Neural cell (in vitro differentiated cells): ENCODE data around the gene MSMP. TPM values are rescaled to one million over a fixed set of nuclear protein-coding genes. Genes with fewer than 3 reads are reported as not detected.

Experiments used
- H2AFZ ChIP-seq: fragments of 200-600, 300-800 bp; sonication (generic), shearing (Covaris generic); 2 replicates; pipeline ENCODE4 v1.6.0; 2014; ENCODE audit warnings: low read depth, mild to moderate bottlenecking, antibody characterized with exemption, low read length, moderate library complexity
- H3F3A ChIP-seq: fragments of 200-600 bp; shearing (Covaris generic); 2 replicates; pipeline ENCODE4 v1.6.1; 2016; ENCODE audit warnings: mild to moderate bottlenecking, moderate library complexity, mixed read lengths, antibody characterized with exemption, low read length; ENCODE audit not compliant: insufficient read depth, poor library complexity, severe bottlenecking
- H3K27ac ChIP-seq: fragments of 200-600, 300-800 bp; sonication (generic), shearing (Covaris generic); 2 replicates; pipeline ENCODE4 v1.5.1; 2014; ENCODE audit warnings: mild to moderate bottlenecking, low read length, moderate library complexity
- H3K27me3 ChIP-seq: fragments of 300-800, 200-600 bp; sonication (generic), shearing (Covaris generic); 2 replicates; pipeline ENCODE4 v1.6.0; 2014; ENCODE audit warnings: mild to moderate bottlenecking, low read depth, low read length, moderate library complexity; ENCODE audit not compliant: insufficient read depth
- H3K36me3 ChIP-seq: fragments of 300-800, 200-600 bp; sonication (generic), shearing (Covaris generic); 2 replicates; pipeline ENCODE4 v1.5.1; 2014; ENCODE audit warnings: mild to moderate bottlenecking, antibody characterized with exemption, low read length, moderate library complexity; ENCODE audit not compliant: insufficient read depth
- H3K4me2 ChIP-seq: fragments of 300-800, 200-600 bp; sonication (generic), shearing (Covaris generic); 2 replicates; pipeline ENCODE4 v1.6.0; 2014; ENCODE audit warnings: mild to moderate bottlenecking, low read length
- H3K4me3 ChIP-seq: fragments of 300-800, 200-600 bp; sonication (generic), shearing (Covaris generic); 2 replicates; pipeline ENCODE4 v1.5.1; 2014; ENCODE audit warnings: mild to moderate bottlenecking, low read length, moderate library complexity
- H3K79me2 ChIP-seq: fragments of 200-600 bp; shearing (Covaris generic); replicated peaks from 2 replicates; pipeline ENCODE4 v1.6.0; 2014; ENCODE audit warnings: mild to moderate bottlenecking, low read length, moderate library complexity; ENCODE audit not compliant: insufficient read depth
- H3K9ac ChIP-seq: fragments of 300-800, 200-600 bp; sonication (generic), shearing (Covaris generic); 2 replicates; pipeline ENCODE4 v1.6.1; 2016; ENCODE audit warnings: mild to moderate bottlenecking, low read length, mixed read lengths
- H3K9me2 ChIP-seq: fragments of 200-600 bp; shearing (Covaris generic); 2 replicates; pipeline ENCODE4 v1.6.1; 2016; ENCODE audit warnings: mild to moderate bottlenecking, low read length, mixed read lengths; ENCODE audit not compliant: insufficient read depth
- H3K9me3 ChIP-seq: fragments of 200-600, 300-800 bp; sonication (generic), shearing (Covaris generic); 2 replicates; pipeline ENCODE4 v1.6.1; 2016; ENCODE audit warnings: mild to moderate bottlenecking, mixed run types, low read length, moderate library complexity, mixed read lengths
- H4K20me1 ChIP-seq: fragments of 200-600 bp; shearing (Covaris generic); 2 replicates; pipeline ENCODE4 v1.6.1; 2016; ENCODE audit warnings: mild to moderate bottlenecking, mixed run types; ENCODE audit not compliant: insufficient read depth
- CTCF ChIP-seq: fragments of 450-650 bp; IDR thresholded peaks from 2 replicates; pipeline ENCODE4 v1.5.1; 2014; ENCODE audit warnings: antibody characterized with exemption, mild to moderate bottlenecking, moderate library complexity; ENCODE audit not compliant: poor library complexity, severe bottlenecking
- EP300 ChIP-seq: fragments of 450-650 bp; conservative IDR thresholded peaks from 2 replicates; pipeline ENCODE4 v1.6.1; 2014; ENCODE audit warnings: antibody characterized with exemption, mild to moderate bottlenecking, moderate library complexity; ENCODE audit not compliant: poor library complexity, severe bottlenecking
- EZH2 ChIP-seq: fragments of 200-600, 300-800 bp; shearing (Covaris generic), sonication (generic); IDR thresholded peaks from 2 replicates; pipeline ENCODE4 v1.6.1; 2014; ENCODE audit warnings: antibody characterized with exemption, low read length, borderline replicate concordance, mild to moderate bottlenecking; ENCODE audit not compliant: insufficient read depth, poor library complexity, severe bottlenecking
- MXI1 ChIP-seq: fragments of 450-650 bp; conservative IDR thresholded peaks from 2 replicates; pipeline ENCODE4 v1.6.1; 2014; ENCODE audit warnings: antibody characterized with exemption, mild to moderate bottlenecking; ENCODE audit not compliant: poor library complexity, severe bottlenecking
- POLR2AphosphoS5 ChIP-seq: IDR thresholded peaks from 2 replicates; pipeline ENCODE4 v1.6.1; 2012
- RAD21 ChIP-seq: fragments of 450-650 bp; conservative IDR thresholded peaks from 2 replicates; pipeline ENCODE4 v1.6.1; 2014; ENCODE audit warnings: antibody characterized with exemption, mild to moderate bottlenecking, moderate library complexity
- REST ChIP-seq: IDR thresholded peaks from 2 replicates; pipeline ENCODE4 v1.6.1; 2012; ENCODE audit warnings: borderline replicate concordance
- SMC3 ChIP-seq: fragments of 450-650 bp; conservative IDR thresholded peaks from 2 replicates; pipeline ENCODE4 v1.6.1; 2014; ENCODE audit warnings: antibody characterized with exemption, mild to moderate bottlenecking, moderate library complexity; ENCODE audit not compliant: poor library complexity
- TAF1 ChIP-seq: IDR thresholded peaks from 2 replicates; pipeline ENCODE4 v1.6.1; 2012; ENCODE audit warnings: low read depth
- polyA plus RNA-seq: library from polyadenylated mRNA; depleted of rRNA; stranded (reverse); fragments of >200 nt; gene quantifications from 2 replicates; pipeline ENCODE4 v1.2.3, GENCODE V29; 2014

MSMP gene
- polyA plus RNA-seq, 1 donor from 2014 or later: not detected

DNA sequence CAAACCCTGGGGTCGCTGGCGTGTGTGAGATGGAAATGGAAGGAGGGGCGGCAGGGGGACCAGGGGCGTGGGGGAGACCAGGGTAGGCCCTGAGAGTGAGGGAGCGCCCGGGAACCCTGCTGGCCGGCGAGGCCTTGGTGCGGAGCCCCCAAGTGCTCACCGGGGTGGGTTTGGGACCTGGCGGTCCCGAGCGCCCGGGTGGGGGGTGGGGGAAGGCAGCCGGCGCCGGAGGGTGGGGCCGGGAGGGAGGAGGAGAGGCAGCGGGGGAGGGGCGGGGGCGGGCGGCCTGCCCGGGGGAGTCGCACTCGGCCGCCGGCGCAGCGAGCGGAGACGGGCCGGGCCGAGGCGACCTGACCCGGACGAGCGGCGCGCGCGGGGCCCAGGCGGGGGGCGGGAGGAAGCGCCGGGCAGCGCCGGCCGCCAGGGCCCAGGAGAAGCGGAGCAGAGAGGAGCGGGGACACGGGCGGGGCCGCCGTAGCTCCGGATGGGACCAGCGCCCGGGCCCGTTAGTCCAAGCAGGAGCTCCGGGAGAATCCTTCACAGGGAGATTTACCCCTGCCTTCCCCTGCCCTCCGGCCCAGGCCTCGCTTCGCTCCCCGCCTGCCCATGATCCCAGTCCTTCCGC lies 37.3 kb upstream of the MSMP start, which contains the start of gene NPR2:
NPR2 (plus strand) TSS at position 295 of the 625 bp plus-strand sequence. CDS start 818 bp downstream, outside the sequence.
- Histone ChIP-seq H4K20me1 (no peaks in the 10 kb centered on the region), H3K36me3 (no peaks in the 10 kb centered on the region), H3K4me2 (no peak within 1 kb of the TSS), H3K27me3 (no peaks in the 10 kb centered on the region), H2AFZ (no peak within 1 kb of the TSS), H3F3A (no peaks in the 10 kb centered on the region), H3K27ac (no peak within 1 kb of the TSS), H3K9me2 (no peaks in the 10 kb centered on the region), H3K4me3 (no peak within 1 kb of the TSS), H3K9ac (peak within 1 kb of the TSS; percentile 6), H3K9me3 (no peaks in the 10 kb centered on the region), H3K79me2 (no peaks in the 10 kb centered on the region)
- TF ChIP-seq RAD21: no peak
- no peak for TF ChIP-seq EZH2
- TF ChIP-seq CTCF: no peak
- no peak for TF ChIP-seq REST
- no peak for TF ChIP-seq MXI1
- no peak for TF ChIP-seq POLR2AphosphoS5
- no peak for TF ChIP-seq SMC3
- TF ChIP-seq TAF1: no peak
- no peak for TF ChIP-seq EP300

- H3F3A ChIP-seq: no peaks in the 10 kb centered on the region
- no peaks in the 10 kb centered on the region for H3K27me3 ChIP-seq
- H3K9ac ChIP-seq: peak overlapping the region; percentile 37
- no peaks in the 10 kb centered on the region for H4K20me1 ChIP-seq
- H3K4me3 ChIP-seq: no peak overlapping the region
- no peaks in the 10 kb centered on the region for H3K9me3 ChIP-seq
- no peaks in the 10 kb centered on the region for H3K79me2 ChIP-seq
- H3K36me3 ChIP-seq: no peaks in the 10 kb centered on the region
- H3K9me2 ChIP-seq: no peaks in the 10 kb centered on the region
- H3K27ac ChIP-seq: no peak overlapping the region
- H3K4me2 ChIP-seq: no peak overlapping the region
- H2AFZ ChIP-seq: peak overlapping the region; percentile 22
- TF ChIP-seq RAD21 (peak; percentile 98), CTCF (peak; percentile 99), REST (no peak), MXI1 (peak; percentile 29), TAF1 (no peak), SMC3 (peak; percentile 92), EZH2 (no peak)
Measured at GRCh38 chr9:35790385-35791296, 36.6 kb upstream of the MSMP start.
